Measurements from ENCODE around the gene TLE4.

DNA sequence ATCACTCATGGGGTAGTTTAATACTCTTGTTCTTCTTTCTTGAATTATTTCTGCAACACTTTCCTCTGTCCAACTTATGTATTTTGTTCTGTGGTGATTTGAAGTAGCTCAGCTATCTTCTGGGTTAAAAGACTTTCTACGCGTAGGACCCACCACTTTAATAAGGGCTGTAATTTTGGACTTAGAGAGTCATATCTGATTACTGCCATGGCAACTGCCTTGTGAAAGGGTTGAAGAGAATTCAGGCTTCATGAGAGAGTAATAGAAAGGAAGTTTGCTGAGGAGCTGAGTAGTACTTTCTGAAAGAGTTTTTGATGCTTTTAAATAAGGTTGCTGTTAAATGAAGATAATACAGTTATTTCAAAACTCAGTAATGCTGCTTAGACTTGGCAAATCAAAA, 89.5 kb downstream of the TLE4 start:
- no peak for TF ChIP-seq CTCF (IDR thresholded peaks at IDR 0.05)
- no peak for TF ChIP-seq EZH2 (IDR thresholded peaks at IDR 0.05; ENCODE audit: borderline replicate concordance, insufficient read depth, low read depth, low read length, poor library complexity, severe bottlenecking)

Data from B cell (primary cell).